NCI-H1436 treated with DMSO at 0.1 percent for 48 hours (cell line): ENCODE results near the gene FTSJ1.

Experiments
- DNase-seq: peaks from one replicate; lab custom pipeline; 2025; lab: John Stamatoyannopoulos, UW

FTSJ1 gene

GRCh38 chrX:48470833-48471118 lies 5.2 kb upstream of the FTSJ1 start:
- DNase-seq: no peak

GRCh38 chrX:48471504-48471903 lies 4.5 kb upstream of the FTSJ1 start:
- no peak for DNase-seq

DNA sequence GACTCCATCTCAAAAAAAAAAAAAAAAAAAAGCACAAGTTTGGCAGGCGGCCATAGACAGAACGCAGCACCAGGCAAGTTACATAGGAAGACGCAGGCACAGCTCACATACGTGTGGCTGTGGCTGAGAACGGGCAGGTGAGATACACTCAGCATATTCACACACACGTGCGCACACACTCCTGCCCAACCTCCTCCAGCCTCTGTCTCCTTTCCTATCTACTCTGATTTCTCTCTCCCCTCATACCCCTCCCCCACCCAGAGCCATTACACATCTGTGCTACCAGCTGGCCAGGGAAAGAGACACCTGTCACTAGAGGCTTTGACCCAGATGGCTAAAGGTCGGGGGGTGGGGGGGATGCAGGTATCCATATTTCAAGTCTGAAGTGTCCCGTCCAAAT lies 3.8 kb upstream of the FTSJ1 start:
- no peak for DNase-seq

DNA sequence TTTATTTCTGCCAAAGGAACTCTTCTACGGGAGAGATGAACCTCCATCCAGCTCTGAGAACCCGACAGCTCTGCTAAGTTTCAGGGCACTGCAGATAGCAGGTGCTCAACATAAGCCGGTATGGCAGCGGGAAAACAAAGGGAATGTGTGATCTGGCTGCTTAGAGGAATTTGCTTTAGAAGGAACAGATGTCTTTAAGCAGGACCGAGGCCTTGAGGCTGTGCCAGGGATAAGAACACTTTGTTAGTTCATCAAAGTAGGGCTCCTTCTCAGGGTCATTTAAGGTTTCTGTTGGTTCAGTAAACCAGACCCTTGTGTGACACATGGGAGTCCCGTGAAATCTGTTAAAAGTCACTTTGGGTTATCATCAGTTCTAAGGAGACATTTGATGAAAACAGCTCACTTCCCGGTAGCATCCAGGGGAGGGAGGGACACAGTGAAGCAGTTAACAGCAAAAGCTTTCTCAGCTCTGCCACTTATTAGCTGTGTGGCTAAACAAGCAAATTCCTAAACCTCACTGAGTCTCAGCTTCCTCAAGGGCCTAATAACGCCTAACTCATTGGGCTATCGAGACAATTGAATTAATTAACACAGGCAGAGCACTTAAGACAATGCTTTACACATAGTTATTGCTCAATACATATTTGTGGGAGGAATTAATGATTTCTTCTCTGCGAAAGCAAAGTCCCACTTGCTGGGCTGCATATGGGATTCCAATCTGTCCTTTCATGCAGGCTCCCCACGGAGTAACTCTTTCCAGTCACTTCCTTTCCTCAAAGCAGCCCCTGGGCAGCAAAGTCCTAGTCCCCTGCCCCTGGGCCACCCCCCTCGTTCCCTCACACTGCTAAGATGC lies 2.9 kb upstream of the FTSJ1 start:
- no peak for DNase-seq

- no peak for DNase-seq
These were observed 2.4 kb upstream of the FTSJ1 start for GRCh38 chrX:48473704-48473990.

GRCh38 chrX:48474127-48474526 lies 1.9 kb upstream of the FTSJ1 start:
- DNase-seq: no peak

DNA sequence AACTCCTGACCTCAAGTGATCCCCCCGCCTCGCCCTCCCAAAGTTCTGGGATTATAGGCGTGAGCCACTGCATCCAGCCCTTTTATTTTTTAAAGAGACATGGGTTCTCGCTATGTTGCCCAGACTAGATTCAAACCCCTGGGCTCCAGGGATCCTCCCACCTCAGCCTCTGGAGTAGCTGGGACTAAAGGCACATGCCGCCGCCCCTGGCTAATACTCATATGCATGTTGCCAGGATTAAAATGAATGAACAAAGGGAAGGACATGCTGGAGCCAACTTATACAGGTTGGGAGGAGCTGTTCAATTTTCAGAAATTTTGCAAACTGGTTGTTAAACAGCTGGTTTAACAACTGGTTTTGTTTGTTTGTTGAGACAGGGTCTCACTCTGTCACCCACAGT lies 1.4 kb upstream of the FTSJ1 start:
- DNase-seq: no peak

GRCh38 chrX:48475296-48475695 lies 703 bp upstream of the FTSJ1 start:
- DNase-seq: no peak

GRCh38 chrX:48476919-48477318 lies 920 bp downstream of the FTSJ1 start:
- DNase-seq: no peak

DNA sequence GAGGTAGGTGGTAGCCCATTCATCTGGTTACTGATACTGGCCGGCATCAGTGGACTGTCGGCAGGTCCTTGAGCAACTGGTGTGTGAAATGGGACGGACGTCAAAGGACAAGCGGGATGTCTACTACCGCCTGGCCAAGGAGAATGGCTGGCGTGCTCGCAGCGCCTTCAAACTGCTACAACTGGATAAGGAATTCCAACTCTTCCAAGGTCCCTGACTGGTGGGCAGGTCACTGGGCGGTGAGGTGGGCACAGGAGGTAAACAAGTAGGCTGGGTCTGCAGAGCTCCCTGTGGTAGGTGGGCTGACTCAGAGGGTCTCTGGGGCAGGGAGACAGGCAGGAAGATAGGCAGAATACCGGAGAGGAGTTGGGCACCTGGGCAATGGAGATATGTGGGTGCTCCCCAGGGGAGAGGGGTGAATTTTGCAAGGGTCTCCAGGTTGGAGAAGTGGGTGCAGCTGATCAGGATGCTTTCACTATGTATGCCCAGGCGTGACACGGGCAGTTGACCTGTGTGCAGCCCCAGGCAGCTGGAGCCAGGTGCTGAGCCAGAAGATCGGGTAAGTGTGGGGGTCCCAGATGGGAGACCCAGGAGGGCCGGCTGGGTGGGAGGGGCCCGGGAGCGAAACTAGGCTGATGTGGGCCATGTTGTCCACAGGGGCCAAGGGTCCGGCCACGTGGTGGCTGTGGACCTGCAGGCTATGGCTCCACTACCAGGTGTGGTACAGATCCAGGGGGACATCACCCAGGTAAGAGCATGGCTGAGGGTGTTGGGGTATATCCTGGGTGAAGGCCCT lies 2.2 kb downstream of the FTSJ1 start:
- DNase-seq: no peak

DNA sequence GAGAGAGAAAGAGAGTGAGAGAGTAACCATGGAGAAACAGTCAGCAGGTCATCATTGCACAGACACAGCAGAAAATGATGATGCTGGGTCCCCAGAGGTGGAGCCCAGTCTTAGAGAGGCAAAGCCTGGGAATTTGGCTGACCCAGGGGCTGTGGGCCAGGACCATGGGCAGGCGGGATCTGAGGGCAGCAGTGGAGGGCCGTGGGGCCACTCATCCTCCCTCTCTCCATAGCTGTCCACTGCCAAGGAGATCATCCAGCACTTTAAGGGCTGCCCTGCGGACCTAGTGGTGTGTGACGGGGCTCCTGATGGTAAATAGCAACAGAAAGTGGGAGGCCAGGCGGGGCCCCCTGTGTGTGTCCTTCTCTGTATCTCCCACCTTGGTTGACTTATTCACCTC lies 2.8 kb downstream of the FTSJ1 start:
- no peak for DNase-seq

DNA sequence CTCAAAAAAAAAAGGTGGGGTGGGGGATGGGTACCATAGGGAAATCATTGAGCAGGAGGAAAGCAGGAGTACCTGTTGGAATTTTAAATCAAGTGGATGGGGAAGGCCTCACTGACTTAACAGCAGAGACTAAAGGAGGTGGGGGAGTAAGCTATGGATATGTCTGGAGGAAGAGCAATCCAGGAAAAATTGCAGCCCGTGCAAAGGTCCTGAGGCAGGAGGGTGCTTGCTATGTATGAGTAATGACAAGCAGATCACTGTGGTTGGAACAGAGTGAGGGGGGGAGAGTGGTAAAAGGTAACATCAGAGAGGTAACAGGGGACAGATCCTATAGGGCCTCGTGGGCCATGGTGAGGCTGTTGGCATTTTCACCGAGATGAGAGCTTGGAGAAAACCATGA lies 4.1 kb downstream of the FTSJ1 start:
- no peak for DNase-seq

- no peak for DNase-seq
These were observed 4.6 kb downstream of the FTSJ1 start for GRCh38 chrX:48480583-48480982.

- no peak for DNase-seq
These were observed 6.5 kb downstream of the FTSJ1 start for GRCh38 chrX:48482526-48482925.

DNA sequence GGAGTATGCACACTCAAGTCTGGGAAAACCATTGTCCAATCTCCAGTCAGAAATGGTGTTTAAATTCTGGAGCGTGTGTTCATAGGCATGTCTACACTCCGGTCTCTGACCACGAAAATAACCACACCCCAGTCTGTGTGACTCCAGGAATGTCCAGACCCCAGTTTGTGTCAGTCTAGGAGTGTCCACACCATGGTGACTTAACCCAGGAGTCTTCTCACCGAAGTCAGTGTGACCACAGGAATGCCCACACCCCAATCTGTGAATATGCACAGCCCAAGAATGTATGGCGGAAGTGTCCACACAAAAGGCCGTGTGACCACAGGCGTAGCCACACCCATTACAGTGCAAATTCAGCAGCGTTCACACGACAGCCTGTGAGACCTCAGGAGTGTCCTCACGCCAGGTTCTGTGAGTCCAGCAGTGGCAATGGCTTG lies 11.4 kb downstream of the FTSJ1 start:
- DNase-seq: no peak

- no peak for DNase-seq
These were observed 12.0 kb downstream of the FTSJ1 start for GRCh38 chrX:48488034-48488433.

- DNase-seq: no peak
These were observed 13.3 kb downstream of the FTSJ1 start for GRCh38 chrX:48489296-48489695.

- no peak for DNase-seq
These were observed 13.9 kb downstream of the FTSJ1 start for GRCh38 chrX:48489892-48490291.

DNA sequence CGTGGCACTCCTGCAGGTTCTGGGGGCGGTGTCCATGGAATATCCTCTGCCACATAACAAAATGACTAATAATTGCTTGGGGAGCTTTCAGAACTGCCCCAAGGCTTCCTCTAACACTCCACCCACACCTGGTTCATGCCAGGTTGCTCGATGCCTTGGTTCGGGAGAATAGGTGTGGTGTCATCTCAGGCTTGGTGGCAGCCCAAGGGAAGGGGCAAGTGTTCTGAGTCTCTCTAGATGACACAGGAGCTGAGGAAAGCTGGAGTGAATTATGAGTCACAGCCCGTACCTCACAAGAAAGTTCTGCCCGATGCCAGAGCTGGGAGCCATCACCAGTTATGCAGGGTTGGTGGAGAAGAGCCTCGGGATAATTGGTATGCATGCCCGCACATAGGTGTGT lies 14.7 kb downstream of the FTSJ1 start:
- no peak for DNase-seq

DNA sequence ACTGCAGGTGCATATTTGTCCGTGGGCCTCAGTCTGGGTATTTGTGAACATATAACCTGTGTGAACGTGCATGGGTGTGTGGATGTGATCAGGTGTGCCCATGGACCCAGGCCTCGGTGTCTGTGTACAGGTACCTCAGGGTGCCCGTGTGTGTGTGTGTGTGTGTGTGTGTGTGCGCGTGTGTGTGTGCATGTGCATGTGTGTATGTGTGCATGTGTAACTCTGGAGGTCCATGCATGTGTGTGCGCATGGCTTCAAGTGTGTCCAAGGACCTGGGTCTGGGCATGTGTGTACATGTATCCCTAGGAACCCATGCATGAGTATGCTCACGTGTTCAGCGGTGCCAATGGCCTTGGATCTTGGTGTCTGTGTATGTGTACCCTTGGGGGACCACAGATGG lies 15.8 kb downstream of the FTSJ1 start:
- no peak for DNase-seq

DNA sequence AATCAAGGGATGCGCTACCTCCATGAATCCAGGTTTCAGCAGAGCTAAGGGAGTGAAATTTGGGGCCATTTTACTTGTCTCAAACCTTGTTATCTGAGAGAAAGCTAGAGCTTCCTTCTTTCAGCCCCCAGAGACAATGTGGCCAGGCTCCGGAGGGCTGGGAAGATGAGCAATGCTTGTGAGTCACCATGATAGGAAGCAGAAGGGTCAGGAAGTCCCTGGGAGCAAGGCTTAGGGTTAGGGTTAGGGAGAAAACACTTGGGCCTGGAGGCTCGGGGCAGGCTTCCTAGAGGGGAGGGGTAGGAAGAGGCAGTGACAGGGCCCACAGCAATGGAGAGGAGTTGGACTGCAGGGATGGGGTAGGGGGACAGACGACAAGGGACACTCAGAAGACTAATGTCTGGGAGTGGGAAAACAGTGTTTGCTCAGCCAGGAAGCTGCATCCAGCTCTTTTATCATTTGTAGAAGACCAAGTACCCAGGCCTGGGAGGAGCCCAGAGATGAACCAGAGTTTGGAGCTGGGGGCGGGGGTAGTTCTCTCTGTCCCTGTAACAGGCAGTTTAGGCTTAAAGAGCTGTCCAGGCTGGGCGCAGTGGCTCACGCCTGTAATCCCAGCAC lies 16.4 kb downstream of the FTSJ1 start:
- DNase-seq: no peak

GRCh38 chrX:48493890-48494364 lies 17.9 kb downstream of the FTSJ1 start:
- DNase-seq: no peak

DNA sequence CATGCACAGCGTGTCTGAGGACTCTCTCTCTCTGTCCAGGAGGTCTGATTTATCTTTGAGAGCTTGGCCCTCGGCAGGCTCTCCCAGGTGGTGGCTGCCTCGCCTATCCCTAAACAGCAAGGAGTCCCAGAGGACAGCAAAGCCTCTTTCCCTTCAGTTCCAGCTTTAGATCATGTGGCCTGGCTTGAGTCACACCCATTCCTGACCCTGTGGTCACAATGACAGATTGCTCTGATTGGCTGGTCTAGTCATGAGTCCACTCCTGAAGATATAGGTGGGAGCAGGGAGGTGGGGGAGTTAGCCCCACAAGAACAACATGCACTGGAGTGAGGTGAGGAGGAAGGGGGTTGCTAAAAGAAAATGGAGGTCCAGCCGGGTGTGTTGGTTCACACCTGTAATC lies 20.7 kb downstream of the FTSJ1 start:
- DNase-seq: no peak
